Measurements from ENCODE around the gene THUMPD1.
"Not testable (repeated sequence)": the region's sequence is repeated elsewhere in the genome, so short reads cannot be mapped to it uniquely, and the experiment has no call there.

Gene THUMPD1

GRCh38 chr16:20741554-20742285 lies at the start of gene THUMPD1:
Gene THUMPD1 (minus strand): TSS chr16:20741818. CDS start chr16:20741739, 79 bp downstream.
- peak; percentile 96 to 97 for DNase-seq (ENCODE audit: low read depth in 2 of 2, low spot score in 1 of 2)

- no peak for DNase-seq (ENCODE audit: low read depth in 2 of 2, low spot score in 1 of 2)
Measured at GRCh38 chr16:20789130-20789529, 47.5 kb upstream of the THUMPD1 start.

- DNase-seq (ENCODE audit: low read depth in 2 of 2, low spot score in 1 of 2) = no peak
Measured at GRCh38 chr16:20784204-20784603, 42.6 kb upstream of the THUMPD1 start.

GRCh38 chr16:20782470-20782869 lies 40.9 kb upstream of the THUMPD1 start:
- DNase-seq (ENCODE audit: low read depth in 2 of 2, low spot score in 1 of 2) = no peak

GRCh38 chr16:20781697-20782096 lies 40.1 kb upstream of the THUMPD1 start:
- DNase-seq (ENCODE audit: low read depth in 2 of 2, low spot score in 1 of 2) = no peak

- peak; percentile 5 to 16 for DNase-seq (ENCODE audit: low read depth in 2 of 2, low spot score in 1 of 2)
Measured at GRCh38 chr16:20774703-20775362, 33.2 kb upstream of the THUMPD1 start.

- DNase-seq (ENCODE audit: low read depth in 2 of 2, low spot score in 1 of 2) = no peak
Measured at GRCh38 chr16:20773679-20774078, 32.1 kb upstream of the THUMPD1 start.

GRCh38 chr16:20768818-20769217 lies 27.2 kb upstream of the THUMPD1 start:
- no peak for DNase-seq (ENCODE audit: low read depth in 2 of 2, low spot score in 1 of 2)

GRCh38 chr16:20768121-20768520 lies 26.5 kb upstream of the THUMPD1 start:
- no peak for DNase-seq (ENCODE audit: low read depth in 2 of 2, low spot score in 1 of 2)

- no peak for DNase-seq (ENCODE audit: low read depth in 2 of 2, low spot score in 1 of 2)
Measured at GRCh38 chr16:20767577-20767976, 26.0 kb upstream of the THUMPD1 start.

GRCh38 chr16:20766294-20766693 lies 24.7 kb upstream of the THUMPD1 start:
- no peak for DNase-seq (ENCODE audit: low read depth in 2 of 2, low spot score in 1 of 2)

GRCh38 chr16:20765732-20766131 lies 24.1 kb upstream of the THUMPD1 start:
- no peak for DNase-seq (ENCODE audit: low read depth in 2 of 2, low spot score in 1 of 2)

- DNase-seq (ENCODE audit: low read depth in 2 of 2, low spot score in 1 of 2) = not testable (repeated sequence)
Measured at GRCh38 chr16:20764448-20764847, 22.8 kb upstream of the THUMPD1 start.

- peak; percentile 8 to 32 for DNase-seq (ENCODE audit: low read depth in 2 of 2, low spot score in 1 of 2)
Measured at GRCh38 chr16:20763461-20764232, 22.0 kb upstream of the THUMPD1 start, which contains the start of gene ACSM3. Gene ACSM3 (plus strand): TSS chr16:20764014. CDS start chr16:20770035, 6,021 bp downstream.

- no peak for DNase-seq (ENCODE audit: low read depth in 2 of 2, low spot score in 1 of 2)
Measured at GRCh38 chr16:20762404-20763123, 20.9 kb upstream of the THUMPD1 start.

GRCh38 chr16:20761175-20761574 lies 19.6 kb upstream of the THUMPD1 start:
- no peak for DNase-seq (ENCODE audit: low read depth in 2 of 2, low spot score in 1 of 2)

- no peak for DNase-seq (ENCODE audit: low read depth in 2 of 2, low spot score in 1 of 2)
Measured at GRCh38 chr16:20760346-20760745, 18.7 kb upstream of the THUMPD1 start.

GRCh38 chr16:20755799-20756198 lies 14.2 kb upstream of the THUMPD1 start:
- not testable (repeated sequence) for DNase-seq (ENCODE audit: low read depth in 2 of 2, low spot score in 1 of 2)

GRCh38 chr16:20755238-20755637 lies 13.6 kb upstream of the THUMPD1 start:
- DNase-seq (ENCODE audit: low read depth in 2 of 2, low spot score in 1 of 2) = no peak

GRCh38 chr16:20753727-20754126 lies 12.1 kb upstream of the THUMPD1 start:
- DNase-seq (ENCODE audit: low read depth in 2 of 2, low spot score in 1 of 2) = no peak

- DNase-seq (ENCODE audit: low read depth in 2 of 2, low spot score in 1 of 2) = no peak
Measured at GRCh38 chr16:20750558-20750957, 8.9 kb upstream of the THUMPD1 start.
